ENCODE measurements around the gene UBE2D1.
A peak's percentile ranks its signal among the peaks of the same experiment; 100 is the strongest.
"Not testable (repeated sequence)": the region's sequence is repeated elsewhere in the genome, so short reads cannot be mapped to it uniquely, and the experiment has no call there.

The UBE2D1 gene

DNA sequence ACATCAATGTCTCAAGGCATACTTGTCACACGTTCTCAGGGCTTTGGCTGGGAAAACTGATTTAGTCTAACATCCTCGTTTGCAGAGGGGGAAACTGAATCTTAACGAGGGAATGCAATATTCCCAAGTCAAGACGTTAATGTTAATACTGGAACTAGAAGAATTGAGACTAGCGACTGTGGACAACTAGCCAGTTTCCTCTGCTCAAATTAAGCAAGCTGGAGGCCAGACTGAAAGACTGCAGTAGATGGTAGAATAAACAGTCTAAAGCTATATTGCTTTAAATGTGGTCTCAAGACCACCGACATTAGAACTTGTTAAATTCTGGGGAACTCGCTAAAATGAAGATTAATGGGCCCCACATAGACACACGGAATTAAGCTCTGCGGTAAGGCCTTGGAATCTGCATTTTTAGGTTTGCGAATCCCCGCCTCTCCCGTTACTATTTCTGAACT, 49.8 kb downstream of the UBE2D1 start:
- DNase-seq = no peak

DNA sequence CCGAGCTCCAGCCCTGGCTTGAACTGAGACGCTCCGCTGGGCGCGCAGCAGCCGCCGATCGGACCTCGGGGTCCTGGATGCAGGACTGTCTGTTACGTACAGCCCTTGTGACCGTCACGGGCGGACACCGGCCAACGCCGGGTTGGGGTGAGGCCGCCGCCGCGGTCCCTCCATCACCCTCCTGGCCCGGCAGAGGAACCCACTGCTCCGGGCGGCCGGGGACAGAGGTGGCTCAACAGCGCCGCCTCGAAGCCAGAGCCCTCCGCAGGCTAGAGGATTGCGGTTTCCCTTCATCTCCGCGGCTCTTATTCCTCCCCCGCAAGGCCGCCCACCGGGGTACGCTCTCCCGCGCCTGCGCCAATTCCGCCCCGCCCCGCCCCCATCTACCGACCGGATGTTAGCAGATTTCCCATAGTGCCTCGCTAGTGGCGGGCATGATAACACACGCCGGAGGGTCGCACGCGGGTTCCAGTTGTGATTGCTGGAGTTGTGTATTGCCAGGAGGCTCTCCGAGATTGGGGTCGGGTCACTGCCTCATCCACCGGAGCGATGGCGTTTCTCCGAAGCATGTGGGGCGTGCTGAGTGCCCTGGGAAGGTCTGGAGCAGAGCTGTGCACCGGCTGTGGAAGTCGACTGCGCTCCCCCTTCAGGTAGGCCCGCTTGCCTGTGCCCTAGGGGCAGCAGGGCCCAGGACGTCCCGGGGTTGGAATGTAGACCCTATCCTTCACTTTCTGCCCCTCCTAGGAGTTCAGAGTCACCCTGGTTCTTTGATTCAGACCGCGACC, 50.4 kb downstream of the UBE2D1 start, which contains the start of gene TFAM:
TFAM (plus strand) TSS at position 412 of the 785 bp plus-strand sequence; CDS start at position 550, 138 bp downstream.
- peak; percentile 95 to 97 (median 96) for DNase-seq

DNA sequence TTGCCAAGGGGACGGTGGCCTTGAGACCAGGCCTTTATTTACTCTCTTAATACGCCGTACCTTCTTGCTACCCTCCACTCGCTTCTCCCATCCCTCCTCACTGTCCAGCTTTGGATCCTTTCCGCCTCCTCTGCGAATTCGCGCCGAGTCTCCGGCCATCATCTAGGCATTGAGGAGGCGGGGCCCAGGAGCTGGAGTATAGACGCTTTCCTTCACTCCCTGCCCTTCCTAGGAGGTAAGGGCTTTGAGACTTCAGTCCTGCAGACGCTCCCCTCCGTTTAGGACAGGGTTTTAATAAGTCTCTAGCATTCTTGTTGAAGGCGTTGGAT, 50.9 kb downstream of the UBE2D1 start:
- no peak for DNase-seq

DNA sequence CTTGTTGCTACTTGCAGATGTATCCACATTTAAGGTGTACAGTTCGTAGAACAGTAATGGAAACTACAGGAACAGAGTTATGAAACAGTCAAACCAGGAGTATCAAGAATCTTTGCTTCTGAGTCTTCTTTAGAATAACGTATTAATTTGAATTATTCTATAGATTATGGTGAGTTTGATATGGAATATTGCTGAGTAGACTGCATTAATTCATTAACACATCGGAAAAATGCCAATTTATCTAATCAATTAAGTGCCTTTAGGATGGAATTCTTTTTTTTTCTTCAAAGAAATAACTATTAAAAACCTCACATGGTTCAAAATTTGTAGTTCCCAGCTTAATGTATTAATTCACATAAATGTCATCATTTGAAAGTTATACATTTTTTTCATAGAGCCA, 54.2 kb downstream of the UBE2D1 start:
- no peak for DNase-seq

DNA sequence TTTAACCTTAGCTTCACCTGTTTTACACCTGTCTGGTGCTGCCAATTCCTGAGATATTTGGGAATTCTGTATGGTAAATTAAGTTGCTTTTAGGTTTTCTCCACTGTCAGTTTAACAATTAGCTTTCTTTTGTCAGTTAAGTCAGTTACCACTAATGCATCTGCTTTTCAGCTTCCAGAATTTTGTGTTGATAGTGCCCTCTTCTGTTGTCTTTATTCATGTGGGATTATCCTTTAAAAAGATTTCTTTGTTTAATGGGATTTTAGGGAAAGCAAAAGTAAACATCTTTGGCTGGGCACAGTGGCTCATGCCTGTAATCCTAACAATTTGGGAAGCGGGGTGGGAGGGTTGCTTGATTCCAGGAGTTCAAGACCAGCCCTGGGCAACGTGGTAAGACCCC, 58.5 kb downstream of the UBE2D1 start:
- no peak for DNase-seq

DNA sequence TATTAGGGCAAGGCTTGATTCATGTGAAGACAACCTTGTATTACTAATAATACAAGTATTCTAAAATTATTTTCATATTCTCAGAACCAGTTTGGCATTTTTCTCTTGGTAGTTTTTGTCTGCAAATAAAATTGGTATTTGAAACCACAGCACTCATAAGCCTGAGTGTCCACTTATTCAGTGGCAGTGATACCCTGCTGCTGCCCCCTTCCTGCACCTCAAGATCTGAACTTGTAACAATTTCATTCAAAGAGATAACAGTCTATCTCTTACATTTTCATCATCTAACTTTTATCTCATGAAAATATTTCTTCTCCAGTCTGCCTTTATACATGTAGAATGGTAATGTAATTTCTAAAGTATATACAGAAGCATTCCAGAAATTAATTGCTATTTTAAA, 59.7 kb downstream of the UBE2D1 start:
- no peak for DNase-seq

DNA sequence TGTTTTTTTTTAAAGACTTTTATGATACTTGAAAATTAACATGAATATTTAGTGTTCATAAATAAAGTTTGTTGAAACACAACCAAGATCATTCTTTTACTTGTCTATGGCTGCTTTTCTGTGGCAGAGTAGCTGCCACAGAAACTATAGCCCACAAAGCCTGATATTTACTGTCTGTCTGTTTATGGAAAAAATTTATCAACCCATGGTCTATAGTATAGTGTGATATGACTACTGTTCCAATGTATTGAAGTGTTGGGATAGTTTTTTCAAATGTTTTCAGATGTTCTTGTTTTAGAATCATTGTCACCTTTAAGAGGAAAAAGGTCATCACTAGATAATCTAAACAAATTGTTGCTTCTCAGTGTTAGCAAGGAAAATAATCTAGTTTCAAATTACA, 61.3 kb downstream of the UBE2D1 start:
- DNase-seq = no peak

DNA sequence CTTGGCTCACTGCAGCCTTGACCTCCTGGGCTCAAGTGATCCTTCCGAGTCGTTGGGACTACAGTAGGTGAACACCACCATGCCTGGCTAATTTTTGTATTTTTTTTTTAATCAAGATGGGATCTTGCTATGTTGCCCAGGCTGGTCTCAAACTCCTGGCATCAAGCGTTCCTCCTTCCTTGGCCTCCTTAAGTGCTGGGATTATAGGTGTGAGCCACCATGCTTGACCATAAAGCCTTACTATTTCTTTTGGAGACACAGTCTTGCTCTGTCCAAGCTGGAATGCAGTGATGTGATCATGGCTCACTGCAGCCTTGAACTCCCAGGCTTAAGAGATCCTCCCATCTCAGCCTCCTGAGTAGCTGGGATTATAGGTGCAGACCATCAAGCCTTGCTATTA, 63.0 kb downstream of the UBE2D1 start:
- no peak for DNase-seq

DNA sequence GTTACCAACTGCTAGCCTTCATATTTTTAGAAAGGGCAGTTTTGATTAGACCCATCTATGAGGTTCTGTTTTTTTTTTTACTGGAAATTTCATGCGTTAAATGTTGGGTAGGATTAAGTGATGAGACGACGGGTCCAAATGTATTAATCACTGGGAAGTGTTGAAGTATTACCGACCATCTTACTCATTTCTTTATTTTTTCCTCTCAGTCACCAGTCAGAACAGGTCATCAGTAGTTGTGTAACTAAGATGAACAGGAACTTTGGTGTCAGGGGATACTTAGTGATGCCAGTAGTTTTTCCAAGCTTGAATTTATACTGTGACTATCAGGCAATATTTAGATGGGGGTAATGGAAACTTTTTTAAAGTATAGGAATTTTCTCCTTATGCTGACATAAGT, 64.6 kb downstream of the UBE2D1 start:
- no peak for DNase-seq

DNA sequence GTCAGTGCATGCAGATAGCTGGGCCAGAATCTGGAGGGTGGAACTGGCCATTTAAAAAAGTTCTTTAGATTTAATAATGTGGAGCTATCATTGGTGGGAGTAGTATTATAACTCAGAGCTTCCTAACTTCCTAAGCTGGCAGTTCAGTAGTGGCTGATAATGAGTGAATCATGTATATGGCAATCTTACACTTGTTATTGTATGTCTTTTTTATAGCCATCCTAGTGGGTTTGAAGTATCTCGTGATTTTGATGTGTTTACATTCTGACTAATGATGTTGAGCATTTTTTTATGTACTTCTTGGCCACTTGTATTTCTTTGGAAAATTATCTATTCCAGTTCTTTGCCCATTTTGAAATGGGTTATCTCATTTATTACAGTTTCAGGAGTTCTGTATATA, 65.8 kb downstream of the UBE2D1 start:
- DNase-seq = no peak

DNA sequence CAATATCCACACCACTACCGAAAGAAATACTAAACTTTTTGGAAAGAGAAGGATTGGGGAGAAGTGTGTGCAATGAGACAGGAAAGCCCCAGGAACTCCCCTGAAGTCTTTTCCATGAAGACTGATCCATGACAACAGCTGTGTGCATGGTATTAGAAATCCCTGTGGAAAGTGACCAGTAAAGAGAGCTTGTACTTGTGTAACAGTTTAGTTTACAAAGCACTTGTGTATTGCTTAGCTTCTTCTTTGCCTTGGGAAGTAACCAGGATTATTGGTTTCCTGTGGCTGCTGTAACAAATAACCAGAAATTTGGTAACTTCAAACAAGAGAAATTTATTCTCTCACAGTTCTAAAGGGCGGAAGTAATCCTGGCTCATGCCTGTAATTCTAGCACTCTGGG, 69.2 kb downstream of the UBE2D1 start:
- no peak for DNase-seq

DNA sequence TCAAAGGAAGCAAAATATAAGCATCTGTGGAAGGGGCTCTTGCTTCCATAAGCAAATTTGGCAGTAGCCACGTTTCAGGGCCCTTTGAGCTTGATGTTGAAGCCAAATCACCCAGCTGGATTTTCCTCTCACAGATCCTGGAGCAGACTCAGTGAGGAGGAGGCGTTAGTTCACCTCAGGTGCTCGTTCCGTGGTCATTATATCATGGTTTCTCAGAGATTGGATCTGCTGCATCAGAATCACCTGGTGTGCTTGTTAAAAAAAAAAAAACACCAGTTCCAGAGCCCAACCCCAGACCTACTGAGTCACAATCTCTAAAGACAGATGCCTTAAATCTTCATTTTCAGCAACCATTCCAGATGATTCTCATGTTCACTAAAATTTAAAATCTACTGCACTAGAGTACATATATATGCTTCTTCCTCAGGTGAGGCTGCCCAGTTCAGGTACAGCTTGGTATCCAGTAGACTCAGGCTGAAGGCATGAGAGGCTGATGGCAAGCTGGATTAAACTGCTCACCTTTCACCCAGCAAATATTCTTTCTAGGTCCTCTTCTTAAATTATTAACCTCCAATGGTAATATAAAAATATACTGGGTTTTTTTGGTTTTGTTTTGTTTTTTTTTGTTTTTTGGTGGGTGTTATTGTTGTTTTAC, 75.3 kb downstream of the UBE2D1 start:
- DNase-seq = no peak

DNA sequence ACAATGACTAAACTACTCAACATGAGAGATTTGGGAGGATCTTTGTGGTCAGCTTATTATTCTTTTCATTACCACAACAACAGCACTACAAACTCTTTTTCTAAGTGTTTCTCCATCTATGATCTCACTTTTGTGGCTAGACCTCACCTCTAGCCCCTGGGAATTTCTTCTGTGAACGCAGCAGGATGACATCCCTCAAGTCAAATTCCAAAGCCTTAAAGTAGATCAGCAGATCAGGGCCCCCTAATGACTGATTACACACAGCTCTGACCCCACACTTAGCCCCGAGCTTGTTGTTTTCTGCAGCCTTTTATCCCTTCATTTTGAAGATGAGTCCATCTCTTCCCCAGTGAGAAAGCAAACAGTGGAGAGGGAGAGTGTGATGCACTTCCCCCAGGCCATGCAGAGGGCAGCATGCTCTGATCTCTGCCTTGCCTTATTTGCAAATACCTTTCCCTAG, 77.7 kb downstream of the UBE2D1 start:
- DNase-seq = no peak

DNA sequence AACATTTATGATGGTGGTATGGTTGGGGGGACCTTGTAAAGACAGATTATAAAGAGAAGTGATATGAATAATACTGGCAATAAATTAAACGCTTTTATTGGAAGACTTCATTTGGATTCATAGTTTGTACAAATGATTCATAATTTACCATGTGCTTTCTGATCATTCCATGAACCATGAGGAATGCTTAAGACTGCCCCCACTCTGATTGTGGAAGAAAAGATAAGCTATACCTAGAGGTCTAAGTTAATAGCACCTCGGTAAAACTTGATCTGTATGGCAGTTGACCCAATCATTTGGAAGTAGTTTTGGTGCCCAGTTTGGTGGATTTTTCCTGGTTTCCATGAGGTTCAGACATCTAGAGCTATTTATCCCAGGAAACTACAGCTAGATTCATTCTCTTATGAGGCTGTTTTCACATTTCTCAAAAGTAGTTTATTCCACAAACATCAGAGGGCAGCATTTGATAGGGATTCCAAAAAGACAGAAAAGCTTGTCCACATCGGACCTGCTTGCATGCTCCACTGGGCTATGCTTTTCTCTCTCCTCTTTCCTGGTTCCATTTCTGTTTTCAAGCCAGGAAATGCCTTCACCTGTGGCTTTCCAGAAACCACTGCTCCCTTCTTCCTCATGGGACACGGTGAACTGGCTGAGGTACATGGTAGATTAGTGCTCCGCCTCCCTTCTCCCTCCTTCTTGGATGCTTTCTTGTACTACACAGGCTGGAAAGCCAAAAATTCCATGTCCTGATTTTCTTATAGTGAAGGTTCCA, 79.7 kb downstream of the UBE2D1 start:
- DNase-seq = no peak

DNA sequence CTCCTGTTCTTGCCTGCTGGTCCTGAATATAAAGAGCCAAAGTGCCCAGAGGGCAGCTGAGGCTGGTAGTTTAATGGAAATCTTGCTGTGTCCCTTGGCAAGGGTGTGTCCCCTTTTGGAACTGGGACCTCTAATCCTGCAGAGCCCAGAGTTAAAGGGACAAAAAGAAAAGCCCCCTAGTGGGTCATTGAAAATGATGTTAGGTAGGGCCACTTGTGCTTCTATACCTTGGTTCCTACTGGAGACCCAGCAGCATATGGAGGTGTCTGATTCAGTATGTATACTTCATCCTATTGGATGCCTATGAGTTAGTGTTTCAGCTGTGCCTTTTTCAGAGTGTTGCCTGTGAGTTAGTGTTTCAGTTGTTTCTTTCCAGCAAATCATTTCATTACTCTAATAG, 81.0 kb downstream of the UBE2D1 start:
- DNase-seq = no peak

DNA sequence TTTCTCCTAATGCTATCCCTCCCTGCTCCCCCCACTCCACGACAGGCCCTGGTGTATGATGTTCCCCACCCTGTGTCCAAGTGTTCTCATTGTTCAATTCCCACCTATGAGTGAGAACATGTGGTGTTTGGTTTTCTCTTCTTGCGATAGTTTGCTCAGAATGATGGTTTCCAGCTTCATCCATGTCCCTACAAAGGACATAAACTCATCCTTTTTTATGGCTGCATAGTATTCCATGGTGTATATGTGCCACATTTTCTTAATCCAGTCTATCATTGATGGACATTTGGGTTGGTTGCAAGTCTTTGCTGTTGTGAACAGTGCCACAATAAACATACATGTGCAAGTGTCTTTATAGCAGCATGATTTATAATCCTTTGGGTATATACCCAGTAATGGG, 83.1 kb downstream of the UBE2D1 start:
- not testable (repeated sequence) for DNase-seq
